Body of pancreas (tissue), 4 donors: ENCODE measurements around the gene EHBP1.

Experiments used
- POLR2A ChIP-seq, 3 donors: fragments of 450-650 bp; IDR thresholded peaks; one replicate each; pipeline ENCODE4 v1.6.1; 2016; ENCODE audit warnings: antibody characterized with exemption in 3 of 3, mild to moderate bottlenecking in 2 of 3
- TF ChIP-seq, protein P1 (sequence below), 7 experiments: fragments of 450-650 bp in 4 of 7; fragments of 200-600 bp in 3 of 7; sonication (generic) in 3 of 7; IDR thresholded peaks; one replicate each; pipeline ENCODE4 v1.5.1; 2016 to 2019; ENCODE audit warnings: antibody characterized with exemption in 7 of 7

DNA sequence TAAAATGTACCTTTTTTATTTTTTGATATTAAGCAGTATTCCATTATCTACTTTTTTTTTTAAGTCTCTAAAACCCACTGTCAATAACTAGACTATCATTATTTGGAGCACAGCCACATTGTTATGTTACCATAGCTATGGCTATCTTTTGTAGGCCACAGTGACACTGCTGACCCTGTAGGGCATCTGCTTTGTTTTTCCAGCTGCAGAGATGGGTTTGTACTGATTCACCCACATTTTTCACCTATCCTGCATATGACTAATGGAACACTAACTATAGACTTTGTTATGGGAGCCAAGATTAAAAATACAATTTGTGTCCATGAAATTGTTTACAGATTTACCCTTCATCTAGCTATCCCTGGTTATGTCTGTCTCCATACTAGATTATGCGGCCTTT is 323.5 kb downstream of the EHBP1 start:
- TF ChIP-seq, protein P1, sequence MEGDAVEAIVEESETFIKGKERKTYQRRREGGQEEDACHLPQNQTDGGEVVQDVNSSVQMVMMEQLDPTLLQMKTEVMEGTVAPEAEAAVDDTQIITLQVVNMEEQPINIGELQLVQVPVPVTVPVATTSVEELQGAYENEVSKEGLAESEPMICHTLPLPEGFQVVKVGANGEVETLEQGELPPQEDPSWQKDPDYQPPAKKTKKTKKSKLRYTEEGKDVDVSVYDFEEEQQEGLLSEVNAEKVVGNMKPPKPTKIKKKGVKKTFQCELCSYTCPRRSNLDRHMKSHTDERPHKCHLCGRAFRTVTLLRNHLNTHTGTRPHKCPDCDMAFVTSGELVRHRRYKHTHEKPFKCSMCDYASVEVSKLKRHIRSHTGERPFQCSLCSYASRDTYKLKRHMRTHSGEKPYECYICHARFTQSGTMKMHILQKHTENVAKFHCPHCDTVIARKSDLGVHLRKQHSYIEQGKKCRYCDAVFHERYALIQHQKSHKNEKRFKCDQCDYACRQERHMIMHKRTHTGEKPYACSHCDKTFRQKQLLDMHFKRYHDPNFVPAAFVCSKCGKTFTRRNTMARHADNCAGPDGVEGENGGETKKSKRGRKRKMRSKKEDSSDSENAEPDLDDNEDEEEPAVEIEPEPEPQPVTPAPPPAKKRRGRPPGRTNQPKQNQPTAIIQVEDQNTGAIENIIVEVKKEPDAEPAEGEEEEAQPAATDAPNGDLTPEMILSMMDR (IDR thresholded peaks at IDR 0.05), result no peak
- no peak for TF ChIP-seq POLR2A (IDR thresholded peaks at IDR 0.05)
